CD4-positive, CD25-positive, alpha-beta regulatory T cell (primary cell): ENCODE measurements around the gene PIK3CB. TPM values are rescaled to one million over a fixed set of nuclear protein-coding genes. Genes with fewer than 3 reads are reported as not detected.

Source experiments
- ATAC-seq, 2 donors: fragments of 150-1000 bp; cut with Tn5 transposase; one replicate each; pipeline ENCODE4 v1.10.0; 2021; ENCODE audit warnings: low read depth in 2 of 2, moderate number of reproducible peaks in 2 of 2, moderate library complexity in 1 of 2
- DNase-seq, 3 donors: peaks; one replicate each; pipeline versions ENCODE4 v3.0.0 to v3.0.0-alpha.2; 2012 to 2022; ENCODE audit warnings: mixed read lengths in 1 of 3
- H3K27ac ChIP-seq: one replicate; pipeline ENCODE4 v1.7.0; 2013; ENCODE audit warnings: mild to moderate bottlenecking, low read length; ENCODE audit not compliant: insufficient read depth, poor library complexity, severe bottlenecking
- H3K27me3 ChIP-seq: one replicate; pipeline ENCODE4 v1.7.0; 2013; ENCODE audit warnings: low read length; ENCODE audit not compliant: control insufficient read depth, insufficient read depth
- H3K36me3 ChIP-seq: one replicate; pipeline ENCODE4 v1.7.0; 2013; ENCODE audit warnings: mild to moderate bottlenecking, low read length, moderate library complexity; ENCODE audit not compliant: control insufficient read depth, insufficient read depth
- H3K4me1 ChIP-seq: 2 replicates; pipeline ENCODE4 v1.7.0; 2013; ENCODE audit warnings: mild to moderate bottlenecking, low read length; ENCODE audit not compliant: insufficient read depth, control insufficient read depth, poor library complexity, severe bottlenecking
- H3K4me3 ChIP-seq: one replicate; pipeline ENCODE4 v1.7.0; 2013; ENCODE audit warnings: low read depth, mild to moderate bottlenecking, low read length, moderate library complexity
- H3K9me3 ChIP-seq, 2 experiments: 1 replicate in 1 of 2; 2 replicates in 1 of 2; pipeline ENCODE4 v1.7.0; 2013; ENCODE audit warnings: low read length in 2 of 2, mild to moderate bottlenecking in 1 of 2, moderate library complexity in 1 of 2; ENCODE audit not compliant: control insufficient read depth in 2 of 2
- H3K27ac Mint-ChIP-seq, 3 donors: one replicate each; pipeline ENCODE4 v1.8.0; 2020 to 2022; ENCODE audit warnings: mild to moderate bottlenecking in 3 of 3, mixed read lengths in 3 of 3, moderate library complexity in 2 of 3
- H3K27me3 Mint-ChIP-seq: one replicate; pipeline ENCODE4 v1.8.0; 2022; ENCODE audit warnings: mild to moderate bottlenecking, mixed read lengths
- H3K36me3 Mint-ChIP-seq: one replicate; pipeline ENCODE4 v1.8.0; 2020; ENCODE audit warnings: mixed read lengths
- H3K4me1 Mint-ChIP-seq, 4 donors: one replicate each; pipeline ENCODE4 v1.8.0; 2020 to 2022; ENCODE audit warnings: mixed read lengths in 4 of 4, mild to moderate bottlenecking in 1 of 4
- H3K4me3 Mint-ChIP-seq, 4 donors: one replicate each; pipeline ENCODE4 v1.8.0; 2020 to 2022; ENCODE audit warnings: mild to moderate bottlenecking in 4 of 4, mixed read lengths in 4 of 4, moderate library complexity in 3 of 4
- H3K9me3 Mint-ChIP-seq, 7 donors: one replicate each; pipeline ENCODE4 v1.8.0; 2020 to 2022; ENCODE audit warnings: mixed read lengths in 7 of 7, mild to moderate bottlenecking in 3 of 7, moderate library complexity in 2 of 7
- polyA plus RNA-seq, 4 donors: library from polyadenylated mRNA; unstranded; fragments of 300-500 nt; fragmentation: Illumina TruSeq; gene quantifications; one replicate each; pipeline ENCODE4 v1.2.3, GENCODE V29; 2021
- total RNA-seq: library from RNA; stranded (reverse); gene quantifications from one replicate; pipeline ENCODE4 v1.2.3, GENCODE V29; 2022

Gene PIK3CB
- total and polyA plus RNA-seq, 5 donors from 2014 or later = 10.3 to 29.2 (median 13.3) TPM

DNA sequence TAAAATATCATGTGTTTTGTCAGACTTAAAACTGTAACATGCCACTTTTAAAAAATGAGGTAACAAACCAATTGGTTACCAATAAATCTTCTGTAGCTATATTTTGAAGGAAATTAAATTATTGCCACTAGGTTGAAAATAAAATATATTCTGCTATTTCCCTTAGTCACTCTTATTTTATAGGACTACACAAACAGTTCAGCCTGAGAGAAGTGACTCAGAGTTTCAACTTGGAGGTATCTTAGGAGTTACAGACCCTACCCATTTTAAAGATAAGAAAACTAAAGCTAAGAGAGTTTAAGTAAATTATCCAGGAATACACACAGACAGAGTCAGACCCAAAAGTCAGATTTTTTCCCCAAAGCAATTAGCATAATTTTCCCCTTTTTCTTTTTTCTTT is 65.1 kb downstream of the PIK3CB start:
- Histone ChIP-seq H3K9me3 (peaks cover 7 to 15% of the 10 kb centered on the region in 2 experiments), H3K27ac (no peak overlapping the region), H3K4me3 (no peak overlapping the region), H3K4me1 (no peaks in the 10 kb centered on the region), H3K36me3 (peaks cover 12% of the 10 kb centered on the region), H3K27me3 (no peaks in the 10 kb centered on the region)
- Mint-ChIP-seq H3K4me1 (peaks cover 10 to 25% (median 17%) of the 10 kb centered on the region in 4 donors), H3K27me3 (no peaks in the 10 kb centered on the region), H3K9me3 (peaks cover 0 to 2% (median 0%) of the 10 kb centered on the region in 7 donors), H3K27ac (peak overlapping the region in 2 of 3 donors; percentile 51 to 68), H3K4me3 (no peak overlapping the region), H3K36me3 (peaks cover 28% of the 10 kb centered on the region)
- DNase-seq (no peak), ATAC-seq (no peak)

DNA sequence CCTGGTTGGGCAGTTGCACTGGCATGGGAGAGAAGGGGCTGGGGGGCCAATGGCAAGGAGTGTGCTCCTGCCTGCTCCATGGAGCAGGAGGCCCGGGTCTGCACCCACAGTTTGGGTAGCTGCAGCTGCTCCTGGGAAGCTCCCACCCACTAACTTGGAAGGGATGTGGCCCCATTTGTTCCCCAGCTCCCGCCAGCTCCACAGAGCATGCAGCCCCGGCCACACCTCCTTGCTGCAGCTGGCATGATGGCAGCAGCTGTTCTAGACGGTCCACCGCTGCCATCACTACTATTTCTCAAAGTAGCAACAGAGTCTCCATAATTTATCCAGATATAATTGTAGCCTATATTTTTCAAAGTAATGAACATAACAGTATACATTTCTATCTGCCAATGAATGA is 65.8 kb downstream of the PIK3CB start:
- Mint-ChIP-seq H3K4me3 (peak overlapping the region in 1 of 4 donors; percentile 21), H3K27me3 (no peaks in the 10 kb centered on the region), H3K36me3 (peaks cover 24% of the 10 kb centered on the region), H3K27ac (no peak overlapping the region), H3K4me1 (peaks cover 8 to 27% (median 11%) of the 10 kb centered on the region in 4 donors), H3K9me3 (peaks cover 0 to 2% (median 0%) of the 10 kb centered on the region in 7 donors)
- Histone ChIP-seq H3K27ac (no peak overlapping the region), H3K4me3 (no peak overlapping the region), H3K4me1 (no peaks in the 10 kb centered on the region), H3K36me3 (peaks cover 12% of the 10 kb centered on the region), H3K9me3 (peaks cover 7 to 15% of the 10 kb centered on the region in 2 experiments), H3K27me3 (no peaks in the 10 kb centered on the region)
- no peak for ATAC-seq
- DNase-seq = no peak

- H3K4me1 Mint-ChIP-seq = peaks cover 3 to 30% (median 15%) of the 10 kb centered on the region in 4 donors
- no peak for ATAC-seq
- peaks cover 0 to 2% (median 0%) of the 10 kb centered on the region in 7 donors for H3K9me3 Mint-ChIP-seq
Observed at GRCh38 chr3:138768125-138768524, 66.6 kb downstream of the PIK3CB start.

DNA sequence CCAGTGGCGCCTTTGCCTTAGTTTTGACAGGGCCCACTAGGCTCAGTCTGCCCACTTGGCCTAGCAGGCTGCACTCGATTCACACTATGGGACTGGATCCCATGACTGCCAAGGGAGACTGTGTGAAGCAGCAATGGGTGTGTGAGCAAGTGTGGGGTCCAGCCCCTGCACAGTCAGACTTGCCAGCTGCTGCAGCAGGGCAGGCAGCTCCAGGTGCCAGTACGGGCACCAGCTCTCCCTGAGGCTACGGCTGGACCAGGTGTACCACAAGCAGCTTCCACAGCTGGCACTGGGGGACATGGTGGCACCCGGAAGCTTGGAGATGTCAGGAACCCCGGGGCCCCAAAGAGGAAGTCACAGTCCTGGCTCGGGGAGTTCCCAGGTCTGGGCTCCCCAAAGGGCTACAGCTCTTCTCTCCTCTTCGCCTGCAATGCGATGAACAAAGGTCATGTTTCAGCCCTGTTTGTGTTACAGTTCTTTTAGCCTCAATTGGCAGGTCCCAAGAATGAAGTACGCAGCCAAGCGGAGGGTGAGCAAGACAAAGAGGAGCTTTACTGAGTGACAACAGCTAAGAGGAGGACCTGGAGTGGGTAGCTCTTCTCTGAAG is 67.1 kb downstream of the PIK3CB start:
- H3K36me3 ChIP-seq = peaks cover 12% of the 10 kb centered on the region
- peaks cover 7 to 15% of the 10 kb centered on the region in 2 experiments for H3K9me3 ChIP-seq
- peaks cover 21% of the 10 kb centered on the region for H3K36me3 Mint-ChIP-seq
- H3K4me3 Mint-ChIP-seq = no peak overlapping the region
- H3K27me3 ChIP-seq = no peaks in the 10 kb centered on the region
- H3K27ac ChIP-seq = no peak overlapping the region
- ATAC-seq = no peak
- peaks cover 0 to 2% (median 0%) of the 10 kb centered on the region in 7 donors for H3K9me3 Mint-ChIP-seq
- H3K27ac Mint-ChIP-seq = peak overlapping the region in 1 of 3 donors; percentile 52
- H3K4me1 Mint-ChIP-seq = peaks cover 3 to 33% (median 16%) of the 10 kb centered on the region in 4 donors
- H3K27me3 Mint-ChIP-seq = no peaks in the 10 kb centered on the region
- no peak for DNase-seq
- H3K4me1 ChIP-seq = no peaks in the 10 kb centered on the region
- no peak overlapping the region for H3K4me3 ChIP-seq

More at GRCh38 chr3:138768125-138768524, 66.6 kb downstream of the PIK3CB start:
- Histone ChIP-seq H3K9me3 (peaks cover 7 to 15% of the 10 kb centered on the region in 2 experiments), H3K36me3 (peaks cover 12% of the 10 kb centered on the region), H3K4me1 (no peaks in the 10 kb centered on the region), H3K27ac (no peak overlapping the region), H3K27me3 (no peaks in the 10 kb centered on the region), H3K4me3 (no peak overlapping the region)
- no peaks in the 10 kb centered on the region for H3K27me3 Mint-ChIP-seq
- H3K27ac Mint-ChIP-seq = no peak overlapping the region
- H3K4me3 Mint-ChIP-seq = no peak overlapping the region
- H3K36me3 Mint-ChIP-seq = peaks cover 21% of the 10 kb centered on the region
- no peak for DNase-seq

GRCh38 chr3:138761002-138761401 is 73.7 kb downstream of the PIK3CB start:
- H3K9me3 ChIP-seq = no peaks in the 10 kb centered on the region
- Mint-ChIP-seq H3K27ac (peak overlapping the region; percentile 3 to 95 (median 75)), H3K4me1 (peaks cover 24 to 46% (median 31%) of the 10 kb centered on the region in 4 donors), H3K4me3 (peak overlapping the region in 1 of 4 donors; percentile 7), H3K36me3 (peaks cover 28% of the 10 kb centered on the region), H3K27me3 (no peaks in the 10 kb centered on the region), H3K9me3 (no peaks in the 10 kb centered on the region)
- peaks cover 12% of the 10 kb centered on the region for H3K36me3 ChIP-seq
- H3K4me3 ChIP-seq = peak overlapping the region; percentile 11
- no peak for ATAC-seq
- peaks cover 6% of the 10 kb centered on the region for H3K4me1 ChIP-seq
- DNase-seq = peak in 1 of 3 donors; percentile 43
- no peak overlapping the region for H3K27ac ChIP-seq
- H3K27me3 ChIP-seq = no peaks in the 10 kb centered on the region

DNA sequence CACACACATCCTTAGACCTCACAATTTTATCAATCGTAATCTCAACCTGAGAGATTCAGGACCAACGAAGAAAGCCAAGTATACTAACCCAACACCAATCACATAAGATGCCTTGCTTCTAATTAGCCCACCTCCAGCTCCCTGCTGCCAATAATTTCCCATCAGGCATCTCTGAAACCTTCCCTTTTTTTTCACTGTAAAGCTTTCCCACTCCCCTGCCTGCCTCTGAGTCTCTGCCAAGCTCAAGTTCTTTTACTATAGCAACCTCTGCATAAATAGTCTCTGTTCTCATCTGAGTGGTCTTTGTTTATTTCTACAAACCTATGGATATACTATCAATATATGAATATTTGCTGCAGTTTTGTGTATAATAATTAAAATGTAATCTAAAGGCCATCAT is 86.5 kb downstream of the PIK3CB start:
- Mint-ChIP-seq H3K27me3 (no peaks in the 10 kb centered on the region), H3K4me1 (peaks cover 0 to 15% (median 5%) of the 10 kb centered on the region in 4 donors), H3K36me3 (peaks cover 14% of the 10 kb centered on the region), H3K27ac (no peak overlapping the region), H3K4me3 (no peak overlapping the region), H3K9me3 (no peaks in the 10 kb centered on the region)
- H3K4me1 ChIP-seq = no peaks in the 10 kb centered on the region
- H3K27me3 ChIP-seq = no peaks in the 10 kb centered on the region
- H3K4me3 ChIP-seq = no peak overlapping the region
- H3K36me3 ChIP-seq = peaks cover 4% of the 10 kb centered on the region
- DNase-seq (no peak), ATAC-seq (no peak)
- no peaks in the 10 kb centered on the region for H3K9me3 ChIP-seq
- H3K27ac ChIP-seq = no peak overlapping the region

- Mint-ChIP-seq H3K36me3 (peaks cover 11% of the 10 kb centered on the region), H3K9me3 (no peaks in the 10 kb centered on the region), H3K4me3 (no peak overlapping the region), H3K27ac (peak overlapping the region in 1 of 3 donors; percentile 71), H3K27me3 (no peaks in the 10 kb centered on the region), H3K4me1 (peaks cover 0 to 15% (median 4%) of the 10 kb centered on the region in 4 donors)
- no peak overlapping the region for H3K27ac ChIP-seq
- no peak overlapping the region for H3K4me3 ChIP-seq
- H3K4me1 ChIP-seq = no peaks in the 10 kb centered on the region
- H3K36me3 ChIP-seq = peaks cover 4% of the 10 kb centered on the region
- no peak for DNase-seq
- ATAC-seq = no peak
- no peaks in the 10 kb centered on the region for H3K9me3 ChIP-seq
- no peaks in the 10 kb centered on the region for H3K27me3 ChIP-seq
Observed at GRCh38 chr3:138747225-138747624, 87.5 kb downstream of the PIK3CB start.

DNA sequence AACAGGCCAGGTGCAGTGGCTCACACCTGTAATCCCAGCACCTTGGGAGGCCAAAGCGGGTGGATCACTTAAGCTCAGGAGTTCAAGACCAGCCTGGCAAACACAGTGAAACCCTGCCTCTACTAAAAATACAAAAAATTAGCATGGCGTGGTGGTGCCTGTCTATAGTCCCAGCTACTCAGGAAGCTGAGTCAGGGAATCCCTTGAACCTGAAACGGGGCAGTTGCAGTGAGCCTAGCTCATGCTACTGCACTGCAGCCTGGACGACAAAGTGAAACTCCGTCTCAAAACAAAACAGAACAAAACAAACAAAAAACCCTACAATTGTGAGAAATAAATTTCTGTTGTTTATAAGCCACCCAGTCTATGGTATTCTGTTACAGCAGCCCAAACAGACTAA is 94.7 kb downstream of the PIK3CB start:
- peaks cover 32% of the 10 kb centered on the region for H3K36me3 Mint-ChIP-seq

More for the DNA sequence above, 94.7 kb downstream of the PIK3CB start:
- Histone ChIP-seq H3K27me3 (no peaks in the 10 kb centered on the region), H3K9me3 (no peaks in the 10 kb centered on the region), H3K4me3 (no peak overlapping the region), H3K4me1 (no peaks in the 10 kb centered on the region), H3K36me3 (peaks cover 35% of the 10 kb centered on the region), H3K27ac (no peak overlapping the region)
- H3K9me3 Mint-ChIP-seq = no peaks in the 10 kb centered on the region
- no peak for ATAC-seq
- H3K4me3 Mint-ChIP-seq = no peak overlapping the region
- peak in 1 of 3 donors; percentile 14 for DNase-seq
- H3K27me3 Mint-ChIP-seq = no peaks in the 10 kb centered on the region
- H3K4me1 Mint-ChIP-seq = peaks cover 0 to 13% (median 8%) of the 10 kb centered on the region in 4 donors
- H3K27ac Mint-ChIP-seq = no peak overlapping the region
